ENCODE data around the gene PTCSC3.

PTCSC3 gene

GRCh38 chr14:36212577-36212976, 36.1 kb upstream of the PTCSC3 start:
- H3K27me3 ChIP-seq (ENCODE audit: control insufficient read depth, insufficient read depth, low read length), result no peaks in the 10 kb centered on the region

GRCh38 chr14:36208690-36209278, 32.3 kb upstream of the PTCSC3 start:
- H3K9ac ChIP-seq (ENCODE audit: low read length), result no peak overlapping the region
- no peak overlapping the region for H3K4me3 ChIP-seq (ENCODE audit: low read length)

More at GRCh38 chr14:36212577-36212976, 36.1 kb upstream of the PTCSC3 start:
- peaks cover 3% of the 10 kb centered on the region for H3K4me1 ChIP-seq (ENCODE audit: control insufficient read depth, low read depth, low read length)
- no peak overlapping the region for H3K4me3 ChIP-seq (ENCODE audit: low read length)
- no peak overlapping the region for H3K9ac ChIP-seq (ENCODE audit: low read length)
- H3K36me3 ChIP-seq (ENCODE audit: control insufficient read depth, low read depth, low read length), result no peaks in the 10 kb centered on the region
- no peak overlapping the region for H3K27ac ChIP-seq (ENCODE audit: low read length)
- no peaks in the 10 kb centered on the region for H3K9me3 ChIP-seq (ENCODE audit: control insufficient read depth, low read depth, low read length)

GRCh38 chr14:36207500-36207899, 31.0 kb upstream of the PTCSC3 start:
- H3K27ac ChIP-seq (ENCODE audit: low read length), result no peak overlapping the region
- no peaks in the 10 kb centered on the region for H3K36me3 ChIP-seq (ENCODE audit: control insufficient read depth, low read depth, low read length)
- no peaks in the 10 kb centered on the region for H3K9me3 ChIP-seq (ENCODE audit: control insufficient read depth, low read depth, low read length)
- H3K9ac ChIP-seq (ENCODE audit: low read length), result no peak overlapping the region
- H3K4me1 ChIP-seq (ENCODE audit: control insufficient read depth, low read depth, low read length), result no peaks in the 10 kb centered on the region
- no peaks in the 10 kb centered on the region for H3K27me3 ChIP-seq (ENCODE audit: control insufficient read depth, insufficient read depth, low read length)
- H3K4me3 ChIP-seq (ENCODE audit: low read length), result no peak overlapping the region

More at GRCh38 chr14:36208690-36209278, 32.3 kb upstream of the PTCSC3 start:
- H3K27me3 ChIP-seq (ENCODE audit: control insufficient read depth, insufficient read depth, low read length), result no peaks in the 10 kb centered on the region
- H3K9me3 ChIP-seq (ENCODE audit: control insufficient read depth, low read depth, low read length), result no peaks in the 10 kb centered on the region
- H3K4me1 ChIP-seq (ENCODE audit: control insufficient read depth, low read depth, low read length), result peaks cover 3% of the 10 kb centered on the region
- H3K27ac ChIP-seq (ENCODE audit: low read length), result no peak overlapping the region
- no peaks in the 10 kb centered on the region for H3K36me3 ChIP-seq (ENCODE audit: control insufficient read depth, low read depth, low read length)

- Histone ChIP-seq H3K36me3 (ENCODE audit: control insufficient read depth, low read depth, low read length) (no peaks in the 10 kb centered on the region), H3K27ac (ENCODE audit: low read length) (no peak overlapping the region), H3K27me3 (ENCODE audit: control insufficient read depth, insufficient read depth, low read length) (no peaks in the 10 kb centered on the region), H3K4me1 (ENCODE audit: control insufficient read depth, low read depth, low read length) (no peaks in the 10 kb centered on the region), H3K9me3 (ENCODE audit: control insufficient read depth, low read depth, low read length) (no peaks in the 10 kb centered on the region), H3K9ac (ENCODE audit: low read length) (no peak overlapping the region), H3K4me3 (ENCODE audit: low read length) (no peak overlapping the region)
Observed at GRCh38 chr14:36204461-36205073, 28.0 kb upstream of the PTCSC3 start.

- Histone ChIP-seq H3K4me1 (ENCODE audit: control insufficient read depth, low read depth, low read length) (no peaks in the 10 kb centered on the region), H3K9me3 (ENCODE audit: control insufficient read depth, low read depth, low read length) (no peaks in the 10 kb centered on the region), H3K27me3 (ENCODE audit: control insufficient read depth, insufficient read depth, low read length) (no peaks in the 10 kb centered on the region)
Observed at GRCh38 chr14:36198378-36198777, 21.9 kb upstream of the PTCSC3 start.

GRCh38 chr14:36194663-36195062, 18.1 kb upstream of the PTCSC3 start:
- H3K27ac ChIP-seq (ENCODE audit: low read length), result no peak overlapping the region
- H3K27me3 ChIP-seq (ENCODE audit: control insufficient read depth, insufficient read depth, low read length), result no peaks in the 10 kb centered on the region
- H3K4me3 ChIP-seq (ENCODE audit: low read length), result no peak overlapping the region

More at GRCh38 chr14:36198378-36198777, 21.9 kb upstream of the PTCSC3 start:
- Histone ChIP-seq H3K36me3 (ENCODE audit: control insufficient read depth, low read depth, low read length) (no peaks in the 10 kb centered on the region), H3K9ac (ENCODE audit: low read length) (no peak overlapping the region), H3K27ac (ENCODE audit: low read length) (no peak overlapping the region), H3K4me3 (ENCODE audit: low read length) (no peak overlapping the region)

GRCh38 chr14:36192530-36192929, 16.0 kb upstream of the PTCSC3 start:
- Histone ChIP-seq H3K36me3 (ENCODE audit: control insufficient read depth, low read depth, low read length) (no peaks in the 10 kb centered on the region), H3K9me3 (ENCODE audit: control insufficient read depth, low read depth, low read length) (no peaks in the 10 kb centered on the region), H3K9ac (ENCODE audit: low read length) (no peak overlapping the region), H3K4me1 (ENCODE audit: control insufficient read depth, low read depth, low read length) (no peaks in the 10 kb centered on the region), H3K27me3 (ENCODE audit: control insufficient read depth, insufficient read depth, low read length) (no peaks in the 10 kb centered on the region), H3K27ac (ENCODE audit: low read length) (no peak overlapping the region), H3K4me3 (ENCODE audit: low read length) (no peak overlapping the region)

More at GRCh38 chr14:36194663-36195062, 18.1 kb upstream of the PTCSC3 start:
- Histone ChIP-seq H3K36me3 (ENCODE audit: control insufficient read depth, low read depth, low read length) (no peaks in the 10 kb centered on the region), H3K9me3 (ENCODE audit: control insufficient read depth, low read depth, low read length) (no peaks in the 10 kb centered on the region), H3K9ac (ENCODE audit: low read length) (no peak overlapping the region), H3K4me1 (ENCODE audit: control insufficient read depth, low read depth, low read length) (no peaks in the 10 kb centered on the region)

GRCh38 chr14:36183402-36183801, 6.9 kb upstream of the PTCSC3 start:
- H3K4me1 ChIP-seq (ENCODE audit: control insufficient read depth, low read depth, low read length), result no peaks in the 10 kb centered on the region
- peaks cover 4% of the 10 kb centered on the region for H3K9me3 ChIP-seq (ENCODE audit: control insufficient read depth, low read depth, low read length)
- H3K27ac ChIP-seq (ENCODE audit: low read length), result no peak overlapping the region
- no peaks in the 10 kb centered on the region for H3K36me3 ChIP-seq (ENCODE audit: control insufficient read depth, low read depth, low read length)
- no peak overlapping the region for H3K4me3 ChIP-seq (ENCODE audit: low read length)
- no peak overlapping the region for H3K9ac ChIP-seq (ENCODE audit: low read length)
- no peaks in the 10 kb centered on the region for H3K27me3 ChIP-seq (ENCODE audit: control insufficient read depth, insufficient read depth, low read length)

GRCh38 chr14:36181417-36181816, 4.9 kb upstream of the PTCSC3 start:
- H3K4me3 ChIP-seq (ENCODE audit: low read length), result no peak overlapping the region

GRCh38 chr14:36177489-36177888, 967 bp upstream of the PTCSC3 start:
- H3K27ac ChIP-seq (ENCODE audit: low read length), result no peak overlapping the region
- H3K36me3 ChIP-seq (ENCODE audit: control insufficient read depth, low read depth, low read length), result no peaks in the 10 kb centered on the region
- H3K9ac ChIP-seq (ENCODE audit: low read length), result no peak overlapping the region
- no peak overlapping the region for H3K4me3 ChIP-seq (ENCODE audit: low read length)
- no peaks in the 10 kb centered on the region for H3K27me3 ChIP-seq (ENCODE audit: control insufficient read depth, insufficient read depth, low read length)
- no peaks in the 10 kb centered on the region for H3K9me3 ChIP-seq (ENCODE audit: control insufficient read depth, low read depth, low read length)
- H3K4me1 ChIP-seq (ENCODE audit: control insufficient read depth, low read depth, low read length), result no peaks in the 10 kb centered on the region

More at GRCh38 chr14:36181417-36181816, 4.9 kb upstream of the PTCSC3 start:
- no peaks in the 10 kb centered on the region for H3K27me3 ChIP-seq (ENCODE audit: control insufficient read depth, insufficient read depth, low read length)
- no peaks in the 10 kb centered on the region for H3K4me1 ChIP-seq (ENCODE audit: control insufficient read depth, low read depth, low read length)
- H3K36me3 ChIP-seq (ENCODE audit: control insufficient read depth, low read depth, low read length), result no peaks in the 10 kb centered on the region
- peaks cover 4% of the 10 kb centered on the region for H3K9me3 ChIP-seq (ENCODE audit: control insufficient read depth, low read depth, low read length)
- H3K9ac ChIP-seq (ENCODE audit: low read length), result no peak overlapping the region
- no peak overlapping the region for H3K27ac ChIP-seq (ENCODE audit: low read length)

- Histone ChIP-seq H3K4me3 (ENCODE audit: low read length) (no peak overlapping the region), H3K36me3 (ENCODE audit: control insufficient read depth, low read depth, low read length) (no peaks in the 10 kb centered on the region), H3K9me3 (ENCODE audit: control insufficient read depth, low read depth, low read length) (no peaks in the 10 kb centered on the region), H3K27ac (ENCODE audit: low read length) (no peak overlapping the region), H3K4me1 (ENCODE audit: control insufficient read depth, low read depth, low read length) (no peaks in the 10 kb centered on the region), H3K9ac (ENCODE audit: low read length) (no peak overlapping the region), H3K27me3 (ENCODE audit: control insufficient read depth, insufficient read depth, low read length) (no peaks in the 10 kb centered on the region)
Observed at GRCh38 chr14:36174767-36175424, 1.6 kb downstream of the PTCSC3 start.
